Measurements from ENCODE around the gene SHOX. TPM values are rescaled to one million over a fixed set of nuclear protein-coding genes. Genes with fewer than 3 reads are reported as not detected.
"Not testable (repeated sequence)": the region's sequence is repeated elsewhere in the genome, so short reads cannot be mapped to it uniquely, and the experiment has no call there.

SHOX gene
- polyA plus RNA-seq, 2 of the 4 experiments (the other 2 are of a cell fraction), result not detected

DNA sequence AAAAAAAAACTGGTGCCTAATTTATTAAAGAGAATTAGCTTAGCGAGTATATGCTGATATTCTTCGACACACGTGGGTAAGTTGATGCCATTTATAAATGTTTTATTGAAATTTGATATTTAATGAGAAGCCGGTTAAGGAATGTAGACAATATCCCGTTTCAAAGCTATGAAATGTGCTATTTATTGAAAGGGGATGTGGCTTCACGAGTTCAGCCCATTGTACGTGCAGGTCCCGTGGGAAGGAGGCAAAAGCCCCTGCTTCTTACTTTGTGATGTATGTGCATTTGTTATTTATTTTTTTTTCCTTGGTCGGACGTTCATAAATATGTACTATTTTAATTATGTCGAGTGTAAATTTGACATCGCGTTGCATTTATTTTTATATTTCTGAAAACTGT lies 20.2 kb downstream of the SHOX start:
- TF ChIP-seq RARB (CRISPR knock-in tag; IDR thresholded peaks at IDR 0.05) (no peak), SREBF2 (IDR thresholded peaks at IDR 0.05) (no peak), GATA3 (IDR thresholded peaks at IDR 0.05; ENCODE audit: borderline replicate concordance) (no peak), HOXA7 (CRISPR knock-in tag; IDR thresholded peaks at IDR 0.05) (no peak), KDM1A (IDR thresholded peaks at IDR 0.05; ENCODE audit: low read depth) (no peak), HOXB5 (CRISPR knock-in tag; IDR thresholded peaks at IDR 0.05) (no peak), RNF2 (IDR thresholded peaks at IDR 0.05; ENCODE audit: borderline replicate concordance, low read depth) (no peak), FOXS1 (CRISPR knock-in tag; IDR thresholded peaks at IDR 0.05) (no peak), ELK1 (IDR thresholded peaks at IDR 0.05; ENCODE audit: low read depth, low read length) (no peak), EHMT2 (IDR thresholded peaks at IDR 0.05; ENCODE audit: low read depth) (no peak), MAFK (IDR thresholded peaks at IDR 0.05; ENCODE audit: partially characterized antibody) (no peak), MYC (IDR thresholded peaks at IDR 0.05; ENCODE audit: borderline replicate concordance, low read length) (no peak), RAD21 (conservative IDR thresholded peaks at IDR 0.05 in 1 of 2, IDR thresholded peaks at IDR 0.05 in 1 of 2) (no peak), ATOH8 (CRISPR knock-in tag; IDR thresholded peaks at IDR 0.05; ENCODE audit: low read depth) (no peak), POLR2A (IDR thresholded peaks at IDR 0.05; ENCODE audit: low read length) (no peak)
- TF ChIP-seq, protein P1, sequence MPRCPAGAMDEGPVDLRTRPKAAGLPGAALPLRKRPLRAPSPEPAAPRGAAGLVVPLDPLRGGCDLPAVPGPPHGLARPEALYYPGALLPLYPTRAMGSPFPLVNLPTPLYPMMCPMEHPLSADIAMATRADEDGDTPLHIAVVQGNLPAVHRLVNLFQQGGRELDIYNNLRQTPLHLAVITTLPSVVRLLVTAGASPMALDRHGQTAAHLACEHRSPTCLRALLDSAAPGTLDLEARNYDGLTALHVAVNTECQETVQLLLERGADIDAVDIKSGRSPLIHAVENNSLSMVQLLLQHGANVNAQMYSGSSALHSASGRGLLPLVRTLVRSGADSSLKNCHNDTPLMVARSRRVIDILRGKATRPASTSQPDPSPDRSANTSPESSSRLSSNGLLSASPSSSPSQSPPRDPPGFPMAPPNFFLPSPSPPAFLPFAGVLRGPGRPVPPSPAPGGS (IDR thresholded peaks at IDR 0.05), result no peak
- TF ChIP-seq, protein P2, sequence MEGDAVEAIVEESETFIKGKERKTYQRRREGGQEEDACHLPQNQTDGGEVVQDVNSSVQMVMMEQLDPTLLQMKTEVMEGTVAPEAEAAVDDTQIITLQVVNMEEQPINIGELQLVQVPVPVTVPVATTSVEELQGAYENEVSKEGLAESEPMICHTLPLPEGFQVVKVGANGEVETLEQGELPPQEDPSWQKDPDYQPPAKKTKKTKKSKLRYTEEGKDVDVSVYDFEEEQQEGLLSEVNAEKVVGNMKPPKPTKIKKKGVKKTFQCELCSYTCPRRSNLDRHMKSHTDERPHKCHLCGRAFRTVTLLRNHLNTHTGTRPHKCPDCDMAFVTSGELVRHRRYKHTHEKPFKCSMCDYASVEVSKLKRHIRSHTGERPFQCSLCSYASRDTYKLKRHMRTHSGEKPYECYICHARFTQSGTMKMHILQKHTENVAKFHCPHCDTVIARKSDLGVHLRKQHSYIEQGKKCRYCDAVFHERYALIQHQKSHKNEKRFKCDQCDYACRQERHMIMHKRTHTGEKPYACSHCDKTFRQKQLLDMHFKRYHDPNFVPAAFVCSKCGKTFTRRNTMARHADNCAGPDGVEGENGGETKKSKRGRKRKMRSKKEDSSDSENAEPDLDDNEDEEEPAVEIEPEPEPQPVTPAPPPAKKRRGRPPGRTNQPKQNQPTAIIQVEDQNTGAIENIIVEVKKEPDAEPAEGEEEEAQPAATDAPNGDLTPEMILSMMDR (IDR thresholded peaks at IDR 0.05), result no peak
- CTCF ChIA-PET, result no interaction called here

GRCh38 chrX:651922-652321 lies 21.3 kb downstream of the SHOX start:
- H3K9me3 ChIP-seq; H3K4me1 ChIP-seq; H3K4me2 ChIP-seq; FAIRE-seq; H3K4me3 ChIP-seq; ATAC-seq; CTCF ChIA-PET; POLR2A ChIA-PET; DNase-seq (ENCODE audit: low read depth in 1 of 2, low spot score in 1 of 2); H3K27ac ChIP-seq: not testable (repeated sequence)
- 76% methylated on average over 25 of the region's 25 CpGs for WGBS (ENCODE audit: missing lambda C conversion rate)

More for the DNA sequence above, 20.2 kb downstream of the SHOX start:
- FAIRE-seq (no peak), DNase-seq (ENCODE audit: low read depth in 1 of 2, low spot score in 1 of 2) (no peak), ATAC-seq (no peak)
- Histone ChIP-seq H3K4me2 (no peak overlapping the region), H3K27ac (no peak overlapping the region), H3K4me3 (no peak overlapping the region), H3K9me3 (no peaks in the 10 kb centered on the region), H3K4me1 (no peaks in the 10 kb centered on the region)
- WGBS (ENCODE audit: missing lambda C conversion rate), result 39% methylated on average over 13 of the region's 13 CpGs
- POLR2A ChIA-PET, result no interaction called here

DNA sequence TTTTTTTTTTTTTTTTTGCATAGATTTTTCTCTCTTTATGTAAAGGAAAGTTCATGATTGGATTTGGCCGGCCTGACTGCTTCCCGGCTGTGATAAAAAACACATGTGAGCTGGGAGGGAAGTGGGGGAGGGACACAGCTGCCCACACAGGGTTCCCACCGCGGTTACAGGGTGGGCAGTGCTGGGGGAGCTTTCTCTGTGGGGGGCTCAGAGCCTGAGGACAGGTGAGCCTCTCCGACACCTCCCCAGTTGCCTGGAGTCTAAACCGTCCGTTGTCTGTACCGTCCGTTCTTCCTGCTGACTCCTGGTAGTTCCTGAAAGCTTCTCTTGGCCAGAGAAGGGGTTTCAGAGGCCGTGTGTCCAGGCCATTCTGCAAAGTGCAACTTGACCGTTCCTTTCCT lies 21.8 kb downstream of the SHOX start:
- FAIRE-seq (no peak), DNase-seq (ENCODE audit: low read depth in 1 of 2, low spot score in 1 of 2) (no peak), ATAC-seq (no peak)
- ChIA-PET POLR2A (no interaction called here), CTCF (no interaction called here)
- no peak overlapping the region for H3K4me2 ChIP-seq
- H3K27ac ChIP-seq, result no peak overlapping the region
- 53% methylated on average over 11 of the region's 11 CpGs for WGBS (ENCODE audit: missing lambda C conversion rate)
- no peak overlapping the region for H3K4me3 ChIP-seq
- TF ChIP-seq, protein P3, sequence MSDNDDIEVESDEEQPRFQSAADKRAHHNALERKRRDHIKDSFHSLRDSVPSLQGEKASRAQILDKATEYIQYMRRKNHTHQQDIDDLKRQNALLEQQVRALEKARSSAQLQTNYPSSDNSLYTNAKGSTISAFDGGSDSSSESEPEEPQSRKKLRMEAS (IDR thresholded peaks at IDR 0.05), result no peak
- TF ChIP-seq EP300 (IDR thresholded peaks at IDR 0.05), result no peak
- TF ChIP-seq, protein P4, sequence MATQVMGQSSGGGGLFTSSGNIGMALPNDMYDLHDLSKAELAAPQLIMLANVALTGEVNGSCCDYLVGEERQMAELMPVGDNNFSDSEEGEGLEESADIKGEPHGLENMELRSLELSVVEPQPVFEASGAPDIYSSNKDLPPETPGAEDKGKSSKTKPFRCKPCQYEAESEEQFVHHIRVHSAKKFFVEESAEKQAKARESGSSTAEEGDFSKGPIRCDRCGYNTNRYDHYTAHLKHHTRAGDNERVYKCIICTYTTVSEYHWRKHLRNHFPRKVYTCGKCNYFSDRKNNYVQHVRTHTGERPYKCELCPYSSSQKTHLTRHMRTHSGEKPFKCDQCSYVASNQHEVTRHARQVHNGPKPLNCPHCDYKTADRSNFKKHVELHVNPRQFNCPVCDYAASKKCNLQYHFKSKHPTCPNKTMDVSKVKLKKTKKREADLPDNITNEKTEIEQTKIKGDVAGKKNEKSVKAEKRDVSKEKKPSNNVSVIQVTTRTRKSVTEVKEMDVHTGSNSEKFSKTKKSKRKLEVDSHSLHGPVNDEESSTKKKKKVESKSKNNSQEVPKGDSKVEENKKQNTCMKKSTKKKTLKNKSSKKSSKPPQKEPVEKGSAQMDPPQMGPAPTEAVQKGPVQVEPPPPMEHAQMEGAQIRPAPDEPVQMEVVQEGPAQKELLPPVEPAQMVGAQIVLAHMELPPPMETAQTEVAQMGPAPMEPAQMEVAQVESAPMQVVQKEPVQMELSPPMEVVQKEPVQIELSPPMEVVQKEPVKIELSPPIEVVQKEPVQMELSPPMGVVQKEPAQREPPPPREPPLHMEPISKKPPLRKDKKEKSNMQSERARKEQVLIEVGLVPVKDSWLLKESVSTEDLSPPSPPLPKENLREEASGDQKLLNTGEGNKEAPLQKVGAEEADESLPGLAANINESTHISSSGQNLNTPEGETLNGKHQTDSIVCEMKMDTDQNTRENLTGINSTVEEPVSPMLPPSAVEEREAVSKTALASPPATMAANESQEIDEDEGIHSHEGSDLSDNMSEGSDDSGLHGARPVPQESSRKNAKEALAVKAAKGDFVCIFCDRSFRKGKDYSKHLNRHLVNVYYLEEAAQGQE (IDR thresholded peaks at IDR 0.05), result no peak
- TF ChIP-seq PHF8 (IDR thresholded peaks at IDR 0.05; ENCODE audit: borderline replicate concordance, low read depth), result no peak
- no peak for TF ChIP-seq FOSB (CRISPR knock-in tag; IDR thresholded peaks at IDR 0.05)
- no peaks in the 10 kb centered on the region for H3K9me3 ChIP-seq
- no peaks in the 10 kb centered on the region for H3K4me1 ChIP-seq
